Peyer's patch (tissue), 4 donors: ENCODE data around the gene KRT12. TPM values are rescaled to one million over a fixed set of nuclear protein-coding genes. Genes with fewer than 3 reads are reported as not detected.

Experiments
- DNase-seq, 3 donors: peaks; one replicate each; pipeline ENCODE4 v3.0.0-alpha.2; 2017 to 2019
- H3K27ac ChIP-seq, 4 donors: fragments of 200-600 bp; sonication (generic); one replicate each; pipeline ENCODE4 v1.5.1; 2016 to 2019
- H3K27me3 ChIP-seq, 2 donors: fragments of 200-600 bp; sonication (generic); one replicate each; pipeline ENCODE4 v1.5.1; 2019
- H3K36me3 ChIP-seq, 3 donors: fragments of 200-600 bp; sonication (generic); one replicate each; pipeline ENCODE4 v1.5.1; 2016 to 2019
- H3K4me1 ChIP-seq, 4 donors: fragments of 200-600 bp; sonication (generic); one replicate each; pipeline ENCODE4 v1.5.1; 2016 to 2019
- H3K4me3 ChIP-seq, 4 donors: fragments of 200-600 bp; sonication (generic); 1 replicate in 3 of 4; 2 replicates in 1 of 4; pipeline ENCODE4 v1.5.1; 2016 to 2019; ENCODE audit warnings: mild to moderate bottlenecking in 1 of 4
- H3K9me3 ChIP-seq, 4 donors: fragments of 200-600 bp; sonication (generic); one replicate each; pipeline ENCODE4 v1.5.1; 2016 to 2019; ENCODE audit warnings: mild to moderate bottlenecking in 1 of 4
- POLR2A ChIP-seq, 2 donors: fragments of 450-650 bp; IDR thresholded peaks; one replicate each; pipeline ENCODE4 v1.5.1; 2017; ENCODE audit warnings: antibody characterized with exemption in 2 of 2, mild to moderate bottlenecking in 2 of 2, moderate library complexity in 2 of 2
- total RNA-seq, 4 donors: library from RNA; depleted of rRNA; stranded (reverse); fragments of >200 nt; gene quantifications; one replicate each; pipeline ENCODE4 v1.1.0, GENCODE V29; 2016
- TF ChIP-seq, protein P1 (sequence below), 6 experiments: fragments of 450-650 bp in 4 of 6; fragments of 200-600 bp in 2 of 6; sonication (generic) in 1 of 6; IDR thresholded peaks; one replicate each; pipeline ENCODE4 v1.5.1; 2017 to 2019; ENCODE audit warnings: antibody characterized with exemption in 6 of 6, mild to moderate bottlenecking in 3 of 6, moderate library complexity in 1 of 6

KRT12 gene
- total RNA-seq, 4 donors from 2014 or later, result 4.9 to 18.2 (median 9.1) TPM; not detected in 1

DNA sequence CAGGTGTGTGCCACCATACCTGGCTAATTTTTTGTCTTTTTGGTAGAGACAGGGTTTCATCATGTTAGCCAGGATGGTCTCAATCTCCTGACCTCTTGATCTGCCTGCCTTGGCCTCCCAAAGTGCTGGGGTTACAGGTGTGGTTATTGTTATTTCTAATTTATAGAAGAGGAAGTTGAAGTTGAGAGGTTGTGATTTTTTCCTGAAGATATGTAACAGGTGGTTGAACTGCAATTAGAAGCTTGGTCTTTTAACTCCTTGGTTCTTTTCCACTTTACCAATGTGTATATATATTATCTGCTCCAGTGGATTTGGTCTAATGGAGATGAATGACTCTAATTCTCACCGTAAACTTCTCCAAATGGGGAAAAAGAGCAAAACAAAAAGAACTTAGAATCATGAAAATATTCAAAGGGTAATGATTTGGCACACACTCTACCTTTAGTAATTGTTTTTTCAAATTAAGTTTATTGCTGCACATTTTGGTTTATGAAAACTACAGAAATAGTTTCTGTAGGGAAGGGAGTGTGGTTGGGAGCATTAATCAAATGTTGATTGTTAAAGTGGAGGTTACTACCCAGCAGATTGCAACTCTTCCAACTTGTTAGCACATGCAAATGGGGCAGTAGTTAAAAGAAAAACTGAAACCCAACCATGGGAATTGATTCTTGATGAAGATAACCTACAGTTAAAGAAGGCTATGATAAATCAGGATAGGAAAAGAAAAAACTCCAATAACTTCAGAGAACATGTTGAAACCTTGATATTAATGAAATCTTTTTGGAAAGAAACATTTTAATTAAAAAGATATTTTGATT is 42.8 kb downstream of the KRT12 start:
- Histone ChIP-seq H3K27ac (no peak overlapping the region), H3K27me3 (no peaks in the 10 kb centered on the region), H3K4me3 (no peak overlapping the region), H3K9me3 (no peaks in the 10 kb centered on the region), H3K4me1 (peaks cover 0 to 4% (median 0%) of the 10 kb centered on the region in 4 donors), H3K36me3 (no peaks in the 10 kb centered on the region)
- TF ChIP-seq POLR2A (IDR thresholded peaks at IDR 0.05), result no peak
- TF ChIP-seq, protein P1, sequence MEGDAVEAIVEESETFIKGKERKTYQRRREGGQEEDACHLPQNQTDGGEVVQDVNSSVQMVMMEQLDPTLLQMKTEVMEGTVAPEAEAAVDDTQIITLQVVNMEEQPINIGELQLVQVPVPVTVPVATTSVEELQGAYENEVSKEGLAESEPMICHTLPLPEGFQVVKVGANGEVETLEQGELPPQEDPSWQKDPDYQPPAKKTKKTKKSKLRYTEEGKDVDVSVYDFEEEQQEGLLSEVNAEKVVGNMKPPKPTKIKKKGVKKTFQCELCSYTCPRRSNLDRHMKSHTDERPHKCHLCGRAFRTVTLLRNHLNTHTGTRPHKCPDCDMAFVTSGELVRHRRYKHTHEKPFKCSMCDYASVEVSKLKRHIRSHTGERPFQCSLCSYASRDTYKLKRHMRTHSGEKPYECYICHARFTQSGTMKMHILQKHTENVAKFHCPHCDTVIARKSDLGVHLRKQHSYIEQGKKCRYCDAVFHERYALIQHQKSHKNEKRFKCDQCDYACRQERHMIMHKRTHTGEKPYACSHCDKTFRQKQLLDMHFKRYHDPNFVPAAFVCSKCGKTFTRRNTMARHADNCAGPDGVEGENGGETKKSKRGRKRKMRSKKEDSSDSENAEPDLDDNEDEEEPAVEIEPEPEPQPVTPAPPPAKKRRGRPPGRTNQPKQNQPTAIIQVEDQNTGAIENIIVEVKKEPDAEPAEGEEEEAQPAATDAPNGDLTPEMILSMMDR (IDR thresholded peaks at IDR 0.05), result no peak
- DNase-seq, result no peak

DNA sequence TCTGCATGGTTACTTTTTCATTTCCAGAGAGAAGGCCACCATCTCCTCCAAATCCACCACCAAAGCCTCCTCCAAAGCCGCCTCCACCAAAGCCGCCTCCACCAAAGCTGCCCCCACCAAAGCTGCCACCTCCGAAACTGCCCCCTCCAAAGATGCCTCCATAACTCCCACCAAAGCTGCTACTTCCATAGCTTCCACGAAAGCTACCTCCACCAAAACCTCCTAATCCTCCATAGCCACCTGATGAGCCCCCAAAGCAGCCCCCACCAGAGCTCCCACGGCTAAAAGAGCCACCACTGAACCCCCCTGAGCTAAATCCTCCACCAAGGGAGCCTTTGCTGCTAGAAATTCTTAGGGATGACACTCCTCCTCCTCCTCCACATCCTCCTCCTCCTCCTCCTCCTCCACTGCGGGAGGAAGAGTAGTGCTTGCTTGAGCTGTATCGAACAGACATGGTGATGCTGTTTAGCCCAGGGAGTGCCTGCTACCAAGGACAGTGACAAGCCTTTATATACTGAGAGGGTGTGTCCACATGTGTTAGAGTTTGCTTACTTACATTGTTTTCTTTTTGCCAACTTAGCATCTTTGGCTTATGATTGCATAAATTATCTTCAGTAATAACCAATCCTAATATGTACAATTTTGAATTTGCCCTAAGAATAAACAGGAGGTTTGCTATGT is 44.8 kb downstream of the KRT12 start, which contains the start of gene KRT10:
Gene KRT10 (minus strand): TSS at position 483 of the 681 bp plus-strand sequence. CDS start 29 bp downstream, at position 454.
- TF ChIP-seq POLR2A (IDR thresholded peaks at IDR 0.05), result no peak
- TF ChIP-seq, protein P1 (IDR thresholded peaks at IDR 0.05), result no peak
- peaks cover 0 to 5% (median 2%) of the 10 kb centered on the region in 4 donors for H3K4me1 ChIP-seq
- H3K27me3 ChIP-seq, result no peaks in the 10 kb centered on the region
- H3K27ac ChIP-seq, result no peak within 1 kb of the TSS
- H3K9me3 ChIP-seq, result no peaks in the 10 kb centered on the region
- no peak within 1 kb of the TSS for H3K4me3 ChIP-seq
- peaks cover 0 to 4% (median 0%) of the 10 kb centered on the region in 3 donors for H3K36me3 ChIP-seq
- no peak for DNase-seq

DNA sequence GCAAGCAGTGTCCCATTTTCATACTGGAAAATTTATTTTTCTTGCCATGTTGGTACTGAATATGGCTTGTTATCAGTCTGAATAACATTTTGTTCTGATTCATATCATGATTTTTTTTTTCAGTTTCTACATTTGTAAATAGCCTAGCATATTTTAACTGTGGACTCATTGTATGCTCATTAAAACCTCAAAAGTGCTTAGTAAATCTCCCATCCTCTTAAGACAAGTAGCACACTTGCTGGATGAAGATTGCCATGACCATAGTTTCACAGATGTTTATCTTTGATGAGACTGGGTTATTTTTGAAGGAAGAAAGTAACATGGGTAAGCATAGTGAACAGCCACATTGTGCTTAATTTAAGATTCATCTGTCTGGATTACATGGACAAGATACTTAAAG is 45.5 kb downstream of the KRT12 start:
- no peak overlapping the region for H3K4me3 ChIP-seq
- no peaks in the 10 kb centered on the region for H3K9me3 ChIP-seq
- no peak overlapping the region for H3K27ac ChIP-seq
- TF ChIP-seq, protein P1 (IDR thresholded peaks at IDR 0.05), result no peak
- TF ChIP-seq POLR2A (IDR thresholded peaks at IDR 0.05), result no peak
- H3K36me3 ChIP-seq, result peaks cover 0 to 11% (median 0%) of the 10 kb centered on the region in 3 donors
- DNase-seq, result no peak
- H3K4me1 ChIP-seq, result peaks cover 0 to 5% (median 2%) of the 10 kb centered on the region in 4 donors
- H3K27me3 ChIP-seq, result no peaks in the 10 kb centered on the region

DNA sequence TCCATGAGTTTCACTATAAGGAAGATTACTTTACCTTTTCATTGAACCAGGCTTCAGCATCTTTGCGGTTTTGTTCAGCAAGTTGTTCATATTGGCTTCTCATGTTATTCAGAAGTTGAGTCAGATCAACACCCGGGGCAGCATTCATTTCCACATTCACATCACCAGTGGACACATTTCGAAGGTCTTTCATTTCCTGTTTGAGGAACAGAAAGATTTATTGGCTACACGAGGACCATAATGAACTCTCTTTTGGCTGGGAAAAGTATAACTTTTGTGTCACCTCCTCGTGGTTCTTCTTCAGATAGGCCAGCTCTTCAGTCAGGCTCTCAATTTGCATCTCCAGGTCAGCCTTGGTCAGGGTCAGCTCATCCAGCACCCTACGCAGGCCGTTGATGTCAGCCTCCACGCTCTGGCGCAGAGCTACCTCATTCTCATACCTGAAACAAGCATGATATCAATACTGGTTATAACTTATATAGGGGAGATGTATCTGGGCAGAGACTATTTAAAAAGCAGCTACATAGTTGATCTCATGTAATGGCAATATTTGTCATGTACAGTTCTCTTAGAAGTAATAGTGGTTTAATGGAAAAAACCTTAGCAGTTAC is 46.7 kb downstream of the KRT12 start:
- H3K27ac ChIP-seq, result no peak overlapping the region
- no peaks in the 10 kb centered on the region for H3K27me3 ChIP-seq
- H3K4me3 ChIP-seq, result no peak overlapping the region
- H3K4me1 ChIP-seq, result peaks cover 0 to 5% (median 2%) of the 10 kb centered on the region in 4 donors
- H3K36me3 ChIP-seq, result peaks cover 0 to 11% (median 0%) of the 10 kb centered on the region in 3 donors
- no peaks in the 10 kb centered on the region for H3K9me3 ChIP-seq
- DNase-seq, result no peak
- no peak for TF ChIP-seq POLR2A (IDR thresholded peaks at IDR 0.05)
- TF ChIP-seq, protein P1 (IDR thresholded peaks at IDR 0.05), result no peak

GRCh38 chr17:40819528-40820125 is 47.4 kb downstream of the KRT12 start:
- Histone ChIP-seq H3K27me3 (no peaks in the 10 kb centered on the region), H3K4me1 (peaks cover 0 to 5% (median 2%) of the 10 kb centered on the region in 4 donors), H3K9me3 (no peaks in the 10 kb centered on the region), H3K4me3 (peak overlapping the region; percentile 67 to 93 (median 68)), H3K36me3 (peaks cover 0 to 11% (median 0%) of the 10 kb centered on the region in 3 donors), H3K27ac (peak overlapping the region in 2 of 4 donors; percentile 23 to 93)
- TF ChIP-seq POLR2A (IDR thresholded peaks at IDR 0.05), result no peak
- TF ChIP-seq, protein P1 (IDR thresholded peaks at IDR 0.05), result no peak
- no peak for DNase-seq
